HG03045 (cell line): ENCODE measurements around the gene FAM50A.

Source experiments
- ATAC-seq: cut with Tn5 transposase; IDR thresholded peaks from one replicate; pipeline ENCODE4 v1.9.1; 2021; ENCODE audit warnings: mild to moderate bottlenecking, moderate library complexity; ENCODE audit not compliant: unreplicated experiment

FAM50A gene

DNA sequence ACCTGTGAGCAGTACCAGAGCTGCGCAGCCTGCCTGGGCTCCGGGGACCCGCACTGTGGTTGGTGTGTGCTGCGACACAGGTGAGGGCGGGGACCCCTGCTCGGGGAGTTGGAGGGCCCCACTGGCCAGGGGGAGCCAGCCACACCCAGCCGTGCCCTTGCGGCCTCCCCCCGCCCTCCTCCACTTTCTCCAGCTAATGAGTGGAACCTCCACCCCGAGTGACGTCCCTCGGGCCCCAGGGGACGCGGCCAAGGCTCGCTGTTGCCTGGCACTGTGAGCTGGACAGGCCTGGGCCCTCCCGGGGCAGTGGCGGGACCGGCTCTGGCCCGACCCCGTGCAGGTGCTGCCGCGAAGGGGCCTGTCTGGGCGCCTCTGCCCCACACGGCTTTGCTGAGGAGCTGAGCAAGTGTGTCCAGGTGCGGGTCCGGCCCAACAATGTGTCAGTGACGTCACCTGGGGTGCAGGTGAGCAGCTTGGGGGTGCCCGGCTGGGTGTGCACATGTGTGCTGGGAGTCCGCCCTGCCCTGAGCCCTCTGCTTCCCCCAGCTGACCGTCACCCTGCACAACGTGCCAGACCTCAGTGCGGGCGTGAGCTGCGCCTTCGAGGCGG is 19.8 kb downstream of the FAM50A start:
- no peak for ATAC-seq

GRCh38 chrX:154464806-154465365 is 20.9 kb downstream of the FAM50A start:
- no peak for ATAC-seq

- no peak for ATAC-seq
These were observed 21.7 kb downstream of the FAM50A start for GRCh38 chrX:154465601-154466000.

DNA sequence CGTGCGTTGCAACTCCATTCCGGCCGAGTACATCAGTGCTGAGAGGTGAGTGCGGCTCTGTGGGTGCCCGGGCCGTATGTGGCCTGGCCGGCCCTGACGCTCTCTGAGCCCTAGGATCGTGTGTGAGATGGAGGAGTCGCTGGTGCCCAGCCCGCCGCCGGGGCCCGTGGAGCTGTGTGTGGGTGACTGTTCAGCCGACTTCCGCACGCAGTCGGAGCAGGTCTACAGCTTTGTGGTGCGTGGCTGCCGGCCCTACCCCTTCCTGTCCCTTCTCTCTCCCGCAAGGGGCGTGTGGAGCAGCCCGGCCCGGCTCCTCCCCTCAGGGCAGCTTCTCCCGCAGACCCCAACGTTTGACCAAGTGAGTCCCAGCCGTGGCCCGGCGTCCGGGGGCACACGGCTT is 22.1 kb downstream of the FAM50A start:
- ATAC-seq = no peak

- ATAC-seq = no peak
These were observed 23.0 kb downstream of the FAM50A start for GRCh38 chrX:154466907-154467306.

- ATAC-seq = no peak
These were observed 23.6 kb downstream of the FAM50A start for GRCh38 chrX:154467556-154467955.

- no peak for ATAC-seq
These were observed 24.3 kb downstream of the FAM50A start for GRCh38 chrX:154468217-154468616.

DNA sequence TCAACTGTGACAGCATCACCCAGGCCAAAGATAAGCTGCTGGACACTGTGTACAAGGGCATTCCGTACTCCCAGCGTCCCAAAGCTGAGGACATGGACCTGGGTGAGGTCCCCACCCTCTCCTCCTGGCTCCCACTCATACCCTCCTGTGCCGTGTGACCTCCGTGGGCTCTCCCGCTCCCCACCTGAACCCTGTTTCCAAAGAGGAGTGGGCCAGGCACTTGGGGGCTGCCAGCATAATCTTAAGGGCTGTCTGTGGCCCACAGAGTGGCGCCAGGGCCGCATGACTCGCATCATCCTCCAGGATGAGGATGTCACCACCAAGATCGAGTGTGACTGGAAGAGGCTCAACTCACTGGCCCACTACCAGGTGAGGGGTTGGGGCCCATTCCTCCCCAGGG is 25.2 kb downstream of the FAM50A start:
- ATAC-seq = no peak

GRCh38 chrX:154469880-154470279 is 25.9 kb downstream of the FAM50A start:
- no peak for ATAC-seq

DNA sequence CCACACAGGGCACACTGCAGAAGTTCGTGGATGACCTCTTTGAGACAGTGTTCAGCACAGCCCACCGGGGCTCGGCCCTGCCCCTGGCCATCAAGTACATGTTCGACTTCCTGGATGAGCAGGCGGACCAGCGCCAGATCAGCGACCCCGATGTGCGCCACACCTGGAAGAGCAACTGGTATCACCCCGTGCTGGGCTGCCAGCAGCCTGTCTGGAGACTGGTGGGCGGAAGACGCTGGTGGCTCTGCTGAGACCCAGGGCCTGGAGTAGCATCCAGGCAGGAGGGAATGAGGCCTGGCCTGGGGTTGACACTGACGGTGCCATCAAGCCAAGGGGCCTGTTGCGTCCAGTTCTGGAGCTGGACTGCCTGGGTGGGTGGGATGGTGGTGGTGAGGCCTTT is 26.5 kb downstream of the FAM50A start:
- ATAC-seq = no peak

GRCh38 chrX:154470914-154471568 is 27.1 kb downstream of the FAM50A start:
- ATAC-seq = no peak

GRCh38 chrX:154471839-154472684 is 28.1 kb downstream of the FAM50A start:
- ATAC-seq = no peak

DNA sequence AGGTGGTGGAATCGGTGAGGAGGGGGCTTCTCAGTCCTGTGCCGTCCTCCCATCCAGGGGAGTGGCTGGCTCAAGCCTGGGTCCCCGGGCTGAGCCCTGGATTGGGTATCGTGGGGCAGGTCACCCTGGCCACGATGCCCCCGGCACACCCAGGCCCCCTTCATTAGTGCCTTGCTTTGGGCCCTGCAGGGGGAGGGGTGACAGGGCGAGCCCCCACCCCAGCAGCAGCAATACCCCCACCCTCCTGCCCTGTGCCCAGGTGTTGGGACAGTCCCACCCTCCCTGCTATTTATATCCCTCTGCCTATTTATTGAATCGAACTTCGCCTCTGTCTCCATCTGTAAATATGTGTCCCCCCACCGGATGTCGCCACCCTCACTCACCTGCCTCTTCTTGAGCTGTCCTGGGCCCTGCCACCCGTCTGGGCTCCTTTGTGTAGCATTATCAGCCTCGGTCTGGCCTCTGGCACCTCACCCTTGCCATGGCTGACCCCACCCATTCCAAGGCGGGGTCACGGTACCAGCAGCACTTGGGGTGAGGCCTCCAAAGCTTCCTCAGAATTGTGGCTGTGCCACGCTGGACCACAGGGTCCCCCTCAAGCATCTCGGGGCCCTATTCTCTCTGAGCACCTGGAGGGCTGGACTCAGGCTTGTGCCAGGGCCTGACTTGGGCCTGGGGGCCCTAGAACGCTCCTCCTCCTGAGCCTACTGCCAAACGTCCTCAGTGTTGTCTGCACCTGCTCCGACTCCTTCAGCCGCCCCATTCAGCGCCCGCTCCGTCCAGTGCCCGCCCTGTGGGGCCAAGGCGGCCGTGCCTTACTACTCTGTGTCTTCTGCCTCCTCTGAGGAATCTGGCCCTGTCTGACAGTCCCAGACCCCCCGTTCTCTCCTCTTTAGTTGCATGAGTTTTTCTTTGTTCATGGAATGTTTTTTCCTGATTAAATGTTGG is 29.0 kb downstream of the FAM50A start:
- no peak for ATAC-seq

- no peak for ATAC-seq
These were observed 29.7 kb downstream of the FAM50A start for GRCh38 chrX:154473683-154474082.

DNA sequence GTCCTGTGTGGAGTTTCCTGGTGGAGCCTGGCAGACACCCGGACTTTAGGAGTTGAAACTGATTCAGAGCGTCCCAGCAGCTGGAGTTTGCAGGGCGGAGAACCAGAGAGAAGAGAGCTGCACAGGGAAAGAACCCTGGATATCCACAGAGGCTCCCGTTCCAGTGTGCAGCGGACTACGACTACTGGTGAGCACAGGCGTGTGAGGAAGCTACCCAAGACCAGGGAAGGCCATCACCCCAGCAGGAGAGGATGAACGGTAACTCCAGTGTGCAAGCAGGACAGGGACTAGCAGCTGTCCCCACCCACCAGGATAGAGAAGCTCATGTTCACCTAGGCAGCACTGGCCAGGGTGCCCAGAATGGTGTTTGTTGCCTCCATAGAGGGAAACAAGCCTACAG is 32.9 kb downstream of the FAM50A start:
- ATAC-seq = no peak

DNA sequence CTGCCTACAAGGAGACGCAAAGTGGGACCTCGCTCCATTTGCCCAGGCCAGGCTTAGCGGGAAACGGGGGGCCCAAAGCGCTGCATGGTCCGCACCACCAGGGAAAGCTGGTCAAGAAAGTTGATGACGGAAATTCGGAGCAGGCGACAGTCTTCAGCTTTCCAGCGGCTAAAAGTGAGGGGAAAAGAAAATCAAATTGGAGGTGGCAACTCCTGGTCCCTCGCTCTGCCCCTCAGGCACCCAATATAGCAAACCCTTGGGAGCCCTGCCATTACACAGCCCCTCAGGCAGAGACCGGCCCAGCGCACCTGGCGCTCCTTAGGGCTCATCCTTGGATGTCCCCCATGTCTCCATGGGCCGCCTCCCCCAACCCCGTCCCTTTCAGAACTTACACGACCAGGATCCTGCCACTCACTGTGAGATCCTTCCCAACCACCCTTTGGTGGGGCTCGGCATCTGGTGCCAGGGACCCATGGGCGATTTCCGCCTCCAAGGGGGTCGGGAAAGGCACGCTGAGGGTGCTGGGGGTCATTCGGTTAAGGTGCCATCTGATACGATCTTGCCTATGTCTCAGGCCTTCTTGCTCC is 34.0 kb downstream of the FAM50A start:
- ATAC-seq = no peak

GRCh38 chrX:154478728-154479622 is 35.0 kb downstream of the FAM50A start, which contains the start of gene LAGE3:
Gene LAGE3 (minus strand): TSS chrX:154479281. CDS start chrX:154478915, 366 bp downstream.
- ATAC-seq = peak; percentile 85

DNA sequence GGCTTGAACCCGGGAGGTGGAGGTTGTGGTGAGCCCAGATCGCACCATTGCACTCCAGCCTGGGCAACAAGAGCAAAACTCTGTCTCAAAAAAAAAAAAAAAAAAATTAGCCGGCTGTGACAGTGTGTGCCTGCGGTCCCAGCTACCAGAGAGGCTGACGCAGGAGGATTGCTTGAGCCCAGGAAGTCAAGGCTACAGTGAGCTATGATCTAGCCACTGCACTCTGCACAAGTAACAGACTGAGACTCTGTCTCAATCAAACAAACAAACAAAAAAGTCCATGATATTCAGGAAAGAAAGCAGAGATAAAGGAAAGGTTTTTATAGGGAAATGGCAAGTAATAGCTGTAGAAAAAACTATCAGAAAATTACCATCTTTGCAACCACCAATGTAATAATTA is 37.3 kb downstream of the FAM50A start:
- ATAC-seq = no peak
